CD1c-positive myeloid dendritic cell (primary cell): ENCODE results near the gene LVRN.
"Not testable (repeated sequence)": the region's sequence is repeated elsewhere in the genome, so short reads cannot be mapped to it uniquely, and the experiment has no call there.

Source experiments
- DNase-seq: peaks from one replicate; pipeline ENCODE4 v3.0.0-alpha.2; 2016; ENCODE audit errors: extremely low spot score

The LVRN gene, protein sequence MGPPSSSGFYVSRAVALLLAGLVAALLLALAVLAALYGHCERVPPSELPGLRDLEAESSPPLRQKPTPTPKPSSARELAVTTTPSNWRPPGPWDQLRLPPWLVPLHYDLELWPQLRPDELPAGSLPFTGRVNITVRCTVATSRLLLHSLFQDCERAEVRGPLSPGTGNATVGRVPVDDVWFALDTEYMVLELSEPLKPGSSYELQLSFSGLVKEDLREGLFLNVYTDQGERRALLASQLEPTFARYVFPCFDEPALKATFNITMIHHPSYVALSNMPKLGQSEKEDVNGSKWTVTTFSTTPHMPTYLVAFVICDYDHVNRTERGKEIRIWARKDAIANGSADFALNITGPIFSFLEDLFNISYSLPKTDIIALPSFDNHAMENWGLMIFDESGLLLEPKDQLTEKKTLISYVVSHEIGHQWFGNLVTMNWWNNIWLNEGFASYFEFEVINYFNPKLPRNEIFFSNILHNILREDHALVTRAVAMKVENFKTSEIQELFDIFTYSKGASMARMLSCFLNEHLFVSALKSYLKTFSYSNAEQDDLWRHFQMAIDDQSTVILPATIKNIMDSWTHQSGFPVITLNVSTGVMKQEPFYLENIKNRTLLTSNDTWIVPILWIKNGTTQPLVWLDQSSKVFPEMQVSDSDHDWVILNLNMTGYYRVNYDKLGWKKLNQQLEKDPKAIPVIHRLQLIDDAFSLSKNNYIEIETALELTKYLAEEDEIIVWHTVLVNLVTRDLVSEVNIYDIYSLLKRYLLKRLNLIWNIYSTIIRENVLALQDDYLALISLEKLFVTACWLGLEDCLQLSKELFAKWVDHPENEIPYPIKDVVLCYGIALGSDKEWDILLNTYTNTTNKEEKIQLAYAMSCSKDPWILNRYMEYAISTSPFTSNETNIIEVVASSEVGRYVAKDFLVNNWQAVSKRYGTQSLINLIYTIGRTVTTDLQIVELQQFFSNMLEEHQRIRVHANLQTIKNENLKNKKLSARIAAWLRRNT

DNA sequence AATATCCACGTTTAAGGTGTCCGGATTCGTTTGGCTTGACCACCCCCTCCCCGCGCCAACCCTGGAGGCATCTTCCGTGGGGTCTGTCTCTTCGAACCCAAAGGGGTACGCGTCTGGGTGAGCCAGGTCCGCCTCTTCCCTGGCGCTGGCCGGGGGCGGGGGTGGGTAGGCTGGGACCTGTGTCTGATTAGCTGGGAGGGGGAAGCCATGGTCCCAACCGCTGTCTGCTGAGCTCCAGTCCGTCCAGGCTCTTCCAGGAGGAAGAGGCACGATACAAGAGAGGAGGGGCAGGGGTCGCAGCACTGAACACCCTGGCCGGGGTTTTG lies at the start of gene LVRN:
TSS of gene LVRN (plus strand) at position 237 of the 326 bp plus-strand sequence. CDS start 143 bp downstream, outside the sequence.
- DNase-seq = no peak

DNA sequence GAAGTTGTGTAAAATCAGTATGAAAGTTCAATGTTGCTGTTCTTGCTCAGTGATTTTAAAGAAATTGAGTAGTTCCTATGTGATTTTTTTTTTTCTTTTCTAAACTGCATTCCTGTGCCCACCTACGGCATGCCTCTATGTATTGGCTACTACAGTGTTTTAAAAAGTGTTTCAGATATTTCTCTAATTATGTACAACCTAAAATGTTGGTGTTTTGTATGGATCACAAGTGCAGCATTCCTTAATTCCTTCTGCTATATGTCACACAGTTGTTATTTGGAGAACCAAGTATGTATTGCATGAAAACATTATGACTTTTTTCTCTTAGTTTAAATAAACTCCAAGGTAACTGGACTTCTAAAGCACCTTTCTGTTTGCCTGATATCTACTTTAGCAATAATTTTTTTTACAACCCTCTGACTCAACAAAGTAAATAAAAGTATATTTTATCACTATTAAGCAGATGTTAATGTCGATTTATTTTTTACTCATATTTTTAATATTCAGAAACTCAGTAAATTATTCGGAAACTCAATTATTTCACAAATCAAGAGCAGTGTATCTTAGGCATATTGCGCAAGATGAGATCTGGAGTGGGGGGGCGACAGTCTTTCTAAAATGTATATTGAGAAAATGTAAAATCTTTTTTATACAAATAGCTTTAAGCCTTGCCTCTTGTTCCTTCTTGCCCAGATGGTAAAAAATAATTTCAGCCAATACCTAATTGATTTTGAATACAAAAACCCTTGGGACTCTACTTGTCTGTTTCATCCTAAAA lies 48.5 kb upstream of the LVRN start:
- DNase-seq = not testable (repeated sequence)

DNA sequence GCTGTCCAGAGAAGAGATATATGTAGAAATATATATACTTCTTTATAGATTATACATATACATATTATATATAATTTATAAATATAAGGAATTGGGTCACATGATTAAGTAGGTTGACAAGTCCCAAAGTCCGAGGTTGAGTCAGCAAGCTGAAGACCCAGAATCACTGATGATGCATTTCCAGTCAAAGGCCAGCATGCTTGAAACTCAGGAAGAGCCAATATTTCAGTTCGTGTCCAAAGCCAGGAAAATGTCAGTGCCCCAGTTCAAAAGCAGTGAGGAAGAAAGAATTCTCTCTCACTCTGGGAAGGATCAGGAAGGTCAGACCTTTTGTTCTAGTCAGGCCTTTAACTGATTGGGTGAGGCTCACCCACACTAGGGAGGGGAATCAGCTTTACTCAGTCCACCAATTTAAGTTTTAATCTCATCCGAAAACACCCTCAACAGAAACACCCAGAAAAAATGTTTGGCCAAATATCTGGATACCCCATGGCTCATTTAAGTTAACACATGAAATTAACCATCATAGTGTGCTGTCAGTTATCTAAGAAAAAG lies 42.0 kb upstream of the LVRN start:
- no peak for DNase-seq

DNA sequence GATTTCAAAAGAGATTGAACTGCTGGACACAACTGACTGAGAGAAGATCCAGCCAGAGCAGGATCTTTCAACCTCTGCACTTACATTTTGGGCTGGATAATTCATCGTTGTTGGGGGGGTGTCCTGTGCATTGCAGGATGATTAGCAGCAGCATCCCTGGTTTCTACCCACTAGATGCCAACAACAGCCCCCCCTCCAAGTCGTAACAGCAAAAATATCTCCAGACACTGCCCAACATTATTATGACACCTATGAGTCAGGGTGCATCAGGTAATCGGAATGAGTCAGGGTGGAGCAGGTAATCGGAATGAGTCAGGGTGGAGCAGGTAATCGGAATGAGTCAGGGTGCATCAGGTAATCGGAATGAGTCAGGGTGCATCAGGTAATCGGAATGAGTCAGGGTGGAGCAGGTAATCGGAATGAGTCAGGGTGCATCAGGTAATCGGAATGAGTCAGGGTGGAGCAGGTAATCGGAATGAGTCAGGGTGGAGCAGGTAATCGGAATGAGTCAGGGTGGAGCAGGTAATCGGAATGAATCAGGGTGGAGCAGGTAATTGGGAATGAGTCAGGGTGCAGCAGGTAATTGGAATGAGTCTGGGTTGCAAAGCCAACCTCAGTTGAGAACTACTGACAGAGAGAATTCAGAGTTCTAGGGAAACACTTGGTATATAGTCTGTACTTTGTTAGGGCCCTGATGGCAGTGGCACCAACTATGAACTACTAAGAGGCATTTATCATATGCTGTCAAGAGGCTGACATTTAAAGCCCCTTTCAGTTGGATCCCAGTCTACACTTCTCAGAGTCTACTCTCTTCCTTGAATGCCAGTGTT lies 33.5 kb upstream of the LVRN start:
- not testable (repeated sequence) for DNase-seq

DNA sequence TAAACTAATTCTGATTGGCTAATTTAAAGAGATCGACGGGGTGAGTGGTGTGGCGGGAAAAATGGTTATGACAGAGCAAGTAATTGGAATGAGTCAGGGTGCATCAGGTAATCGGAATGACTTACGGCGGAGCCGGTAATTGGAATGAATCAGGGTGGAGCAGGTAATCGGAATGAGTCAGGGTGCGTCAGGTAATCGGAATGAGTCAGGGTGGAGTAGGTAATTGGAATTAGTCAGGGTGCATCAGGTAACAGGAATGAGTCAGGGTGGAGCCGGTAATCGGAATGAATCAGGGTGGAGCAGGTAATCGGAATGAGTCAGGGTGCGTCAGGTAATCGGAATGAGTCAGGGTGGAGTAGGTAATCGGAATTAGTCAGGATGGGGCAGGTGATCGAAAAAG lies 32.1 kb upstream of the LVRN start:
- DNase-seq = not testable (repeated sequence)

DNA sequence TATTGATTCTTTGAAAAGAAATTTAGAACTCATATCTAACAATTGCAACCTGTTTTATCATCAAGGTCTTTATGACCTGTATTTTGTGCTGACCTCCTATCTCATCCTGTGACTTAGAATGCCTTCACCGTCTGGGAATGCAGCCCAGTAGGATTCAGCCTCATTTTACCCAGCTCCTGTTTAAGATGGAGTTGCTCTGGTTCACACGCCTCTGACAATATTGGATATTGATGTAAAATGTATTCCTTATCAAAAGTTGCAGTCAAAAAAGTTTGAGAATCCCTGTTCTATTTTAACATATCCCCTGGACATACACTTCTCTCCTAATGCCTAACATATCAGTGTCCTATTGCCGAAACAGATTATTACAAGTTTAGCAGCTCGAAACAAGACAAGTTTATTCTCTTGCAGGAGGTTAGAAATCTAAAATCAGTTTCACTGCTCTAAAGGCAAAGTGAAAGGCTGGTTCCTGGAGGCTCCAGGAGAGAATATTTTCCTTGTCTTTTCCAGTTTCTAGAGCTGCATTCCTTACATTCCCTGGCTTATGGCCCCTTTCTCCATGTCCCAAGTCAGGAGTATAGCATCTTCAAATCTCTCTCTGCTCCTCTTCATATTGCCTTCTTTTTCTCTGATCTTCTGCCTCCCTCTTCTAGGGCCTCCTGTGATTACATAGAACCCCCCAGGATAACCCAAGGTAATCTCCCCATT lies 31.5 kb upstream of the LVRN start:
- DNase-seq = no peak

DNA sequence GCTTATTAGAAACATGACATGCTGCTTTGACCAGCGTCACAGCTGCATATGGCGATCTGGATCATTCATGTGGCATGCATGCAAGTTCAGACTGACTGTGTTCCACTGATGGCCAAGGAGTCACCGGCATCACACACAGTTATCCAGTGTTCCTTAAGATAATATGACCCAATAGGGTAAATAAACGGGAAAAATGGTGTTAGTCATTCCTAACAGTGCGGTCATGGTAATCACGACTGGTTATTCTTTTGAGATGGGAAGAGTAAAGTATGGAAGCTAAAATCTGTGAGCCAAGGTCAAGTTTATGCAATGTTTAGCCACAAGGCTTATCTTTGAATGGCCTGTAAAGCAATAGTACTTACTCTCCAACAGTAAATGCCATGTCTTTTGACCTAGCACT lies 29.3 kb upstream of the LVRN start:
- DNase-seq = no peak

DNA sequence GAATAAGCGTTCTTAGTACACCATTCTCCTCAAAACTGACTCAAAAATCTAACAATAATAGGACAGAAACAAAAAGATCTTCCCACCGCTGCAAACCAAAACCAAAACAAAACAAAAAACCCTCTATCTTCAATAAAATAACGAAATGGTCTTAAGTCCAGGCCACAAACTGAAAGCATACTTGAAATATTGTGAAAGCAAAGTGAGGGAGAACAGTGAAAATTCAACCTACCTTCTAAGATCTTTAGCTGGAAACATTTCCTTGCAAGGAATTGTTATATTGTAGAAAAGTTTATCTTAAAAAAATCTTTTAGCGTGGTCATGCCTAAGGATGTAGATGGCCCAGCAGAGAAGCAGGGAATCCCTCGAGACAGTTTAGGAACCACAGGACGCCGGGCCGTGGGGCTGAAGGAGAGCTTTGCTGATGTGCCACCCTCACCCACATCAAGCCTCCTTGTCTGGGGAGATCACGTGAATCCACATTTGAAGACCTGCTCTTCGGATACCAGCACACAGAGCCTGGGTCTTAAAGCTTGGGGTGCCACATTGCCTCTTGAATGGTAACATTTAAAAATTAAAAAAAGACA lies 27.8 kb upstream of the LVRN start:
- no peak for DNase-seq

DNA sequence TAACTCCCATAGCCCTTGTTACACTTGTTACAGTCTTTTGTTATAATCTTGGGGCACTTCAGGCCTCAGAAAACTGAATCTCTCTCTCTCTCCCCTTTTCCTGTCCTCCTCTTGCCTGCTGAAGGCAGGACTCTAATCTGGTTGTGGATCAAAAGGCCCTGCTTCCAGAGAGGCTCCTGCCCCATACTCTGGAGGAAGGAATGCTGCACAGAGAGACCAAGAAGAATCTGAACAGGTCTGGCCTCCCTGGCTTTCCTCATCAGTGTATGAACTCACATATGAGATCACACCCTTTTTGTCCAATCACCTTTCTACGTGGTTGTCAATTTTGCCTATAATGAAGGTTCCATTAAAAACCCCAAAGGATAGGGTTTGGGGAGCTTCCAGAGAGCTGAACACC lies 26.2 kb upstream of the LVRN start:
- no peak for DNase-seq

DNA sequence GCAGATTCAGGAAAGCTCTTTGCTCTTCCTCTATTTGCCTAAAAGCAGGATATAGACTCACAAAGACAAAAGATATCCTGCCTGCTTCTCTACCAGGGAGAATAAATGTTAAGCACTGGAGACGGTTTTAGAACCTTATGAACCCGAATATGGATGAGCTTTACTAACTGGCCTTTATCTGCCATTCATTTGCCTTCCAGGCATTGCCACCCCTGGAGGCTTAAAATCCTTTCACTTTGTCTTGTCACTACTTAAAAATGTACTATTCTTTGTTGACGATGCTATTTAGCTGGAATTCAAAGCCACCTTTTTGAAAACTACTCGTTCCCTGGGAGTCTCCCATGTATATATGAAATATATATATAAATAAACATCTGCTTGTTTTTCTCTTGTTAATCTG lies 23.2 kb upstream of the LVRN start:
- no peak for DNase-seq

DNA sequence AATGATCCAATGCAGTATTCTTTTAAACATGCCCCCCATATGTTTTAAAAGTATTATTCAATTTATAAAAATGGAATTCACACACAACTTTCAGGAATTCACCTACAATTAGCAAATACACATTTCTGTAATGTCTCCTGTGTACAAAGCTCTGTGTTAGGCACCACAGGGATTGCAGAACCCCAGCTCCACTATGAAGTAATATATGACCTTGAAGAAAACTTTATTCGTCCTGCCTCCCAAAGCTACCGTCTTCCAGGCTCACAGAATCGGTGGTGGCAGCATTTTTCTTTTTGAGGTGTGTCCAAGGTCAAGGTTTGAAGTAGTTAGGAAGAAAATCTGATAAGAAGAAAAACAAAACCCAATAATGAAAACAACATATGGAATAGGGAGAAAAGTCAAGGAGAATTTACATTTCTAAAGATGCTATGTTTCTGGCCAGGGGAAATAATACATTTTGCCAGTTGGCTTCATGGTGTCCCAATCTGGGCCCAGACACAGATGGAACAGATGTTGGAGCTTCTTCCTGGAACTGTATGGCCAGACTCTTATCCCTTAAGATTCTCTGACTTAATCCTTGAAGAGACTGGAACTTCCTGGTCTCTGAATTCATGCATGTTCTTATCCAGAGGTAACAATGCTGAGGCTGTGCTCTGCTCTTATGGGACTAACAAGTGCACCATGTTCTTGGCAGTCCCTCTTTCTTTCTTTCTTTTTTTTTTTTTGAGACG lies 22.0 kb upstream of the LVRN start:
- DNase-seq = no peak

DNA sequence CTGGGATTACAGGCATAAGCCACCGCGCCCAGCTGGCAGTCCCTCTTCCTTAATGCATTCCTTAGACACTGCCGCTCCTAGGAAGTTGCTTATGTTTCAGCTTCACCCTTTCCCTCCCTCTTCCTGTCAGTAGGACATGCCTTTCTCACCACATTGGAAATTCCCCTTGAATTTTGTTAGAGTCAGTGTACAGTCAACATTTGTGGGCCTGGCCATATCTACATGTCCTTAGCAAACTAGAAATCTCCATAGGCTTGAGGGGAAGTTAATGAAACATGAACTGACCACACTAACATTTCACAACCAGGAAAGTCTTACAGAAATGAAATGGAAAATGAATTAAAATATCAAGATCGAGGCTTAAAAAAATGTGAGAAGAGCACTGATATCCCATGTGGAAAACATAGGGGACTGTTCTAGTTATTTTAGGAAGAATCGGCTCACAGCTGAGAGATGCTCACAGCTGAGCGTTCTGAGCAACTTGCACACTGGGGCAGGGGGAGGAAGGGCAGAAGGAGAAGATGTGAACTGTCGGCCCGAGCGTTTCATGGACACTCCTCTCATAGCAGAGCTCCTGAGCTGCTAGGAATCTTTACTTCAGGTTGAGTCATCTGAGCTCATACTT lies 21.1 kb upstream of the LVRN start:
- DNase-seq = no peak

DNA sequence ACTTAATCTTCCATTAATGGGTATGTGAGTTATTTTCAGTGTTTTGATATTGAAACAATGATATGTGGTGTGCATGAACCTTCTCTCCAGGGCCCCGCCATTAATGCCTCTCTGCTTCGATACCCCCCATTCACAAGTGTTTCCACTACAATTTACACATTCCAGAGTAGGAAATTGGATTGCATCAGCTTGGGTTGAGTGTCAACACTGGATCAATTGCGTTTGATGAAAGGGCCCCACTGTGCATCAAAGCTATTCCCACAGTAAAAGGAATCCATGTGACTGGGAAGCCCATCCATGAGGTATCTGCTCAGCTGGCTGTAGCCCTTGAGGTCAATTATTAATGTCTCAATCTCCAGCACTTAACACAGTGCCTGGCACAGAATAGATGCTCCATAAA lies 17.8 kb upstream of the LVRN start:
- no peak for DNase-seq

DNA sequence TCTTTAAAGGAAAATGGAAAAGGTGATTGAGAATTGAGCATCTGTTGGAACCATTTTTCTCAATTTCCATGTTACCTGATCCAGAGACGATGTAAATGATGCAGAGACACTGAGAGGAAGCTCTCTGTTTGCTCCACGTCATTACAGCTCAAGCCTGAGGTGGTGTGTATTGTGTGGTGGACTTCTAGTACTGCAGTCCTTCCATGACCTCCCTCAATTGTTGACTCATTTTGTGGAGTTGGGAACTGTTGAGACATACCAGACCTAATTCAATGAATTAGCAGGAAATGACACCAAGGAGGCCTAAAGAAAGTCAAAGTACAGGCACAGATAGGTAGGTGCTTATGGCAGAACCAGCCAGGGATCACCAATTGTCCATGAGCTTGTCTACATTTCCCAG lies 15.6 kb upstream of the LVRN start:
- no peak for DNase-seq

DNA sequence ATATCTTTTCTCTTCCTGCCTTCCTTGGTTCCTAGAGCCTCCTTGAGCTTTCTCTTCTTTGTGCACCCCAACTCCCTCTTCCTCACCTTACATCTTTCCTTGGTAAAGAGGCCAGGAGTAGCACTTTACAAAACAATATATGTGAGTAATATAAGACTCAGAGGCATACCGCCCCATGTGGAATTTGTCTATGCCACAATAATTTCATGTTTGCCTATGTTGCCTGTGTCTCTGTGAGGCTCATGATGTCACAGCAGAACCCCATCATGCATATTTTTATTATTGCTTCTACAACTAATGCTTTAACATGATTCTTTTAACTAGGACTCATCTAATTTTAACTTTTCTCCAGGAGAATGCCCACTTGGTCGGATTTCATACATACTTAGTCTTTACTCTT lies 15.0 kb upstream of the LVRN start:
- no peak for DNase-seq

DNA sequence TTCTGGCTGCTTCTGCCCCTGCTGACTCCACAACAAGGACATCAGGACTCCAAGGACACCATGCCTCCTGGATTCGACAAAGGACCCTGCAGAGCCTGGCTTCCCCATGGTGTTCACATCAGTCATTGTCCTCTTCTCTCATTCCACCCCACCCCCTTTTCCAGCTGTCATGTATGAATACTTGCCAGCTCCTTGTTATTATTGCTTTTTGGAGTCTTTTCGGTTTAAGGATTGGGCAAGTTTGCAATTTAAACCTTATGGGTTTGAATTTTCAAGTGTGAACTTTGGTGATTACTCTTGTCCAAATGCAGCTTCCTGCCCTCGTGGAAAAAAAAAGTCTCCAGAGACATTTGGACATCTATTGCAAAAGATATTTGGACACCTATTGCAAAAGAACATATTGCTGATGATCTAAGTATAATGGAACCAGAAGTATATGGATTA lies 14.2 kb upstream of the LVRN start:
- DNase-seq = no peak

DNA sequence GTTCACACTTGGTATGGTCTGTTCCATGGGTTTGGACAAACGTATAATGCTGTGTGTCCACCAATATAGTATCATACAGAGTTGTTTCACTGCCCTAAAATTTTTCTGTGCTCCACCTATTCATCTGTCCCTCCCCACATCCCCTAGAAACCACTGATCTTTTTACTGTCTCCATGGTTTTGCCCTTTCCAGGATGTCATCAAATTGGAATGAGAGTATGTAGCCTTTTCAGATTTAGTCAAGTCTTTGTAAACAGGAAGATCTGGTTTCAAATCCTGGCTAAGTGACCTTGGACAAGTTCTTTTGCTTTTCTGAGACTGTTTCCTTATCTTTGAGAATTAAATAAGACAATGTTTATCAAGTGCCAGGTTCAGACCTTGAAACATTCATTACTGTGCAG lies 13.2 kb upstream of the LVRN start:
- no peak for DNase-seq

DNA sequence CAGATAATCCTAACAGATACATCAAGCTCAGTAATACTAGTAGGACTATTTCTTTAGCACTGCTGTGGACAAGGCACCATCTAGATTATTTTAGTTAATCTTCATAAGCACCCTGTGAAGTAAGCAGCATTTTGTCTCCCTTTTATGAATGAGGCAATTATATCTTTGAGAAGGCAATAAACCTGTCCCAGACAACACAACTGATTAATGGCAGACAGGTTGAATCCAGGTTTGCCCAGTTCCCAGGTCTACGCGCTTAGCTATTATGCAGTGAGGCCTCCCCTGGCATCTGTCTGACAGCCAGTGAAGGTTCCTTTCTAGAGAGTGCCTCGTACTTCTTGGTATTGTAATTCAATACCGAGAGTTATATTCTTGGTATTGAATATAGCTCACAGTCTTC lies 9.7 kb upstream of the LVRN start:
- no peak for DNase-seq

DNA sequence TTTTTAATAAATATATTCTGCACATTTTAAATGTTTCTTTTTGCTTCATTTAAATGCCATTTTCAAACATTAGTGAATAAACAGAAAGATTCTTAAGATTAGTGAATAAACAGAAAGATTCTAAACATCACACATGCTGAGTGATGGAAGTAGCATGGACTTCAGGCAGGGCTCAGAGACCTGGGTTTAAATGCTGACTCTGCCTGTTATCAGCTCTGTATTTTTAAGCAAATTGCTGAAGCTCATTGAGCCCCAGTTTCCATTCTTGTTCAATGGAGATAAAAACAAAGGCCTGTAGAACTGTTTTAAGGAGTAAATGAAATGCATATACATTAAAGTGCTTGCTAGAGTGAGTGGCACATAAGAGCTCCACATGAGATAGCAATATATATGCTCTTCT lies 8.1 kb upstream of the LVRN start:
- DNase-seq = no peak
